ENCODE results near the gene LMOD3. TPM values are rescaled to one million over a fixed set of nuclear protein-coding genes. Genes with fewer than 3 reads are reported as not detected.
A peak's percentile ranks its signal among the peaks of the same experiment; 100 is the strongest.

Gene LMOD3
- total and polyA plus RNA-seq, 2 of the 8 experiments (the other 6 are each of a cell fraction or from before 2014, with no cell fraction given), result not detected

GRCh38 chr3:69126999-69127398 lies 4.6 kb upstream of the LMOD3 start:
- Histone ChIP-seq H4K91ac (replicated peaks; ENCODE audit: insufficient read length, low read length) (no peak overlapping the region), H2AK5ac (ENCODE audit: low read depth, low read length) (no peak overlapping the region), H3K56ac (replicated peaks; ENCODE audit: insufficient read length, low read depth, low read length) (no peak overlapping the region), H3K27me3 (replicated peaks in 1 of 4; ENCODE audit: control insufficient read depth in 3 of 4, extremely low read depth in 1 of 4, insufficient read depth in 3 of 4, low read length in 3 of 4) (no peaks in the 10 kb centered on the region), H2BK20ac (ENCODE audit: low read length) (no peak overlapping the region), H3K4ac (replicated peaks; ENCODE audit: insufficient read length, low read depth, low read length) (no peak overlapping the region), H3K9ac (replicated peaks in 1 of 4; ENCODE audit: extremely low read depth in 1 of 4, low read depth in 3 of 4, low read length in 3 of 4) (no peak overlapping the region), H3K18ac (ENCODE audit: extremely low read depth, low read length) (no peak overlapping the region), H3K79me1 (ENCODE audit: low read depth, low read length) (no peaks in the 10 kb centered on the region), H3K9me3 (ENCODE audit: insufficient read depth in 2 of 2, low read depth in 1 of 2, low read length in 1 of 2) (no peaks in the 10 kb centered on the region), H3K79me2 (ENCODE audit: control insufficient read depth in 1 of 2, insufficient read depth in 2 of 2, low read length in 2 of 2) (no peaks in the 10 kb centered on the region), H2BK5ac (ENCODE audit: low read depth, low read length) (no peak overlapping the region), H3K4me3 (ENCODE audit: extremely low read depth in 1 of 4, insufficient read depth in 2 of 4, low read depth in 3 of 4, low read length in 4 of 4) (no peak overlapping the region), H3K23ac (ENCODE audit: insufficient read length) (no peak overlapping the region), H3K23me2 (ENCODE audit: low read depth, low read length) (no peaks in the 10 kb centered on the region; the same call in 1 of the 2 replicates), H2BK15ac (ENCODE audit: low read length) (no peak overlapping the region), H3K27ac (ENCODE audit: low read depth, low read length) (no peak overlapping the region), H2BK120ac (replicated peaks; ENCODE audit: low read depth, low read length) (no peak overlapping the region), H4K8ac (ENCODE audit: extremely low read depth, insufficient read depth, low read length) (no peak overlapping the region), H2BK12ac (ENCODE audit: low read depth, low read length) (no peak overlapping the region), H4K20me1 (replicated peaks in 1 of 2; ENCODE audit: control insufficient read depth in 1 of 2, insufficient read depth in 2 of 2, low read length in 2 of 2) (no peaks in the 10 kb centered on the region), H3K36me3 (ENCODE audit: control insufficient read depth in 2 of 4, insufficient read depth in 4 of 4, low read length in 3 of 4) (no peaks in the 10 kb centered on the region), H3K4me2 (ENCODE audit: insufficient read depth in 1 of 2, low read depth in 2 of 2, low read length in 2 of 2) (no peak overlapping the region), H3K4me1 (replicated peaks in 1 of 4; ENCODE audit: control insufficient read depth in 3 of 4, insufficient read depth in 4 of 4, low read length in 3 of 4) (no peaks in the 10 kb centered on the region), H3K14ac (ENCODE audit: insufficient read length) (no peak overlapping the region), H4K5ac (ENCODE audit: insufficient read length, low read depth, low read length) (no peak overlapping the region), H2AFZ (ENCODE audit: low read length) (no peak overlapping the region)
- 100% methylated on average over 2 of the region's 2 CpGs; no CpG with 5 or more reads in 1 of the 2 experiments for WGBS, 2 experiments (ENCODE audit: extremely low coverage in 1 of 2, insufficient coverage in 1 of 2, insufficient read length in 1 of 2, insufficient replicate concordance in 2 of 2, low coverage in 1 of 2, low lambda C conversion rate in 2 of 2, missing lambda C conversion rate in 1 of 2)
- no peak for DNase-seq (ENCODE audit: low read depth in 1 of 2, low spot score in 2 of 2)
- ChIA-PET POLR2A (ENCODE audit: partially characterized antibody) (interaction anchor here (0.7 kb wide), 1 partner anchor 12 kb away, joined by 3 read pairs; no protein-coding TSS in a partner anchor), CTCF (ENCODE audit: partially characterized antibody) (interaction anchor here (0.6 to 3.6 kb wide), 6 partner anchors 22 to 184 kb away, joined by 3 to 21 read pairs (median 4); no protein-coding TSS in a partner anchor)
- TF ChIP-seq SAP30 (IDR thresholded peaks at IDR 0.05; ENCODE audit: insufficient read depth, insufficient replicate concordance, low read length) (no peak), HDAC6 (IDR thresholded peaks at IDR 0.05; ENCODE audit: low read depth, low read length) (no peak), EP300 (IDR thresholded peaks at IDR 0.05; ENCODE audit: borderline replicate concordance in 1 of 2, low read depth in 2 of 2, low read length in 2 of 2) (no peak), MAX (IDR thresholded peaks at IDR 0.05) (no peak), RXRA (IDR thresholded peaks at IDR 0.05; ENCODE audit: insufficient read depth, low read depth, low read length) (no peak)
- FAIRE-seq, result peak; percentile 7

All from H1 (cell line).